Measurements from ENCODE around the gene SKP1.

The SKP1 gene

DNA sequence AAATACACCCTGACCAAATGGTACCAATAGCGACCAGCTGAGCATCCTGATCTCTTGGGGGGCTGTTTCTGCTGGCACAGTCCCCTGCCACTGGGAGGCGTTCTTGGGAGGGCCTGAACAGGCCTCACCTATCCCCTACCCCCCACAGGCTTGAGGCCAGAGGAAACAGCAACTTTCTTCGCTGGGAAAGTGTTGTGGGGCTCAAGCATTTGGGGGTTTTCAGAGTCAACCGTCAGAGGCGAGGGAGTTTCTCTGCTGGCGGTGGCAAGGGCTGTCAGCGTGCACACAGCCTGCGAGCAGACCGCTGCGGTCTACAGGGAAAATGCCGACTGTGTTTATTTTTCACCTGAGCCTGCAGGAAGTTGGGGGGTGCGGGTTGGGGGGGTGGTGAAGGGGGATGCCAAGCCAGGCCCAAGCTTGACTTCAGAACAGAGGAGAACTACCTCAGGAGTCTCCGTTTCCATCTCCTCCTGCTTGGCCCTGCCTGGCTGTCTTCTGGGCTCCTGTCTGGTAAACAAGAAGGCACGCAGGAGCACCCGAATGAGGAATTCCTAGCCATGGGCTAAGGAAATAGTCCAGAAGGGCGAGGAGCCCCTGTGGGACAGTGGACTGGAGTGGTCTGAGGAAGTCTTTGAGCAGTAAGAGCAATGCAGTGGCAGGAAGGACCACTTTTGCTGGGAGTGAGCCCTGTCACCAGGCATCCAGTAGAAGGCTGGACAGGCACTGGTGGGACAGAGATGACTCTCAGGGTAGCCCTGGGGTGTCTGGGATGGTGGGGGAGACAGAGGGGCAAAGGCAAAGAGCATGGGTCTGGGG lies 44.2 kb downstream of the SKP1 start:
- in situ Hi-C loops (cut with HindIII; ENCODE audit: low sequenced_read_pairs) = no loop called here
- TF ChIP-seq, protein P1, sequence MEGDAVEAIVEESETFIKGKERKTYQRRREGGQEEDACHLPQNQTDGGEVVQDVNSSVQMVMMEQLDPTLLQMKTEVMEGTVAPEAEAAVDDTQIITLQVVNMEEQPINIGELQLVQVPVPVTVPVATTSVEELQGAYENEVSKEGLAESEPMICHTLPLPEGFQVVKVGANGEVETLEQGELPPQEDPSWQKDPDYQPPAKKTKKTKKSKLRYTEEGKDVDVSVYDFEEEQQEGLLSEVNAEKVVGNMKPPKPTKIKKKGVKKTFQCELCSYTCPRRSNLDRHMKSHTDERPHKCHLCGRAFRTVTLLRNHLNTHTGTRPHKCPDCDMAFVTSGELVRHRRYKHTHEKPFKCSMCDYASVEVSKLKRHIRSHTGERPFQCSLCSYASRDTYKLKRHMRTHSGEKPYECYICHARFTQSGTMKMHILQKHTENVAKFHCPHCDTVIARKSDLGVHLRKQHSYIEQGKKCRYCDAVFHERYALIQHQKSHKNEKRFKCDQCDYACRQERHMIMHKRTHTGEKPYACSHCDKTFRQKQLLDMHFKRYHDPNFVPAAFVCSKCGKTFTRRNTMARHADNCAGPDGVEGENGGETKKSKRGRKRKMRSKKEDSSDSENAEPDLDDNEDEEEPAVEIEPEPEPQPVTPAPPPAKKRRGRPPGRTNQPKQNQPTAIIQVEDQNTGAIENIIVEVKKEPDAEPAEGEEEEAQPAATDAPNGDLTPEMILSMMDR (IDR thresholded peaks at IDR 0.05; ENCODE audit: low read depth, low read length, missing control alignments) = no peak
- no peak overlapping the region for H3K4me3 ChIP-seq (ENCODE audit: low read depth, low read length)
- DNase-seq (ENCODE audit: low read depth) = no peak

DNA sequence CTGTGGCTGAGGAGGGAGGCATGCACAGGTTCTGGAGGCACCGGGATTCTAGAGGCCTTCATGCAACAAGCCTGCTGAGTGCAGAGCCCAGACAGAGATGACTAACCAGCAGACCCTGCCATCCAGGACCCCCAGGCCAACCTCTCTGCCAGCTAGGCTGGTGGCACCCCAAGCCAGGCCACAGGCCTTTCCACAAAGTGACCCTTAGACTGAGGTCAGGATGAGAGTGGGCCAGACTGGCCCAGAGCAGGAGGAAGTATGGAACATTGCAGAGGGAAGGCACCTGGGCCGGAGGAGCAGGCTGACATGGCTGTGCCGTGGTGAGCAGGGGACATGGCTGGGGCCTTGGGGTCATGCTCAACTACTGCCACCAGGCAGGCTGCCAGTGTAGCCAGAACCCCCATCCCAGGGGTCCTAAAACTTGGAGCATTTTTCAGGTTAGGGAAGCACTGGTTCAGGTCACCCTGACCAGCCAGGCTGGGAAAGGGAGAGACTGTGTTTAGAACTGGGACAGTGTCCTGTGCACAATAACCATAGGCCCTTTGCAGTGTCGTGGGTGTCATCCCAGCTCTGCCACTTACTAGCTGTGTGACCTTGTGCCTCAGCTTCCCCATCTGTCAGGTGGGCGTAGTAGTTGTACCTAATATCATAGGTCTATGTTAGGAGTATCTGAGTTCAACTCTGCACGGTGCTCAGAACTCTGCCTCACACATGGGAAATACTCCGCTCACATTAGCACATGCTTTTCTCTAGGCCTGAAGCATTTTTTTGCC lies 45.0 kb downstream of the SKP1 start:
- TF ChIP-seq, protein P1 (IDR thresholded peaks at IDR 0.05; ENCODE audit: low read depth, low read length, missing control alignments) = no peak
- no peak overlapping the region for H3K4me3 ChIP-seq (ENCODE audit: low read depth, low read length)
- in situ Hi-C loops (cut with HindIII; ENCODE audit: low sequenced_read_pairs) = no loop called here
- DNase-seq (ENCODE audit: low read depth) = no peak

DNA sequence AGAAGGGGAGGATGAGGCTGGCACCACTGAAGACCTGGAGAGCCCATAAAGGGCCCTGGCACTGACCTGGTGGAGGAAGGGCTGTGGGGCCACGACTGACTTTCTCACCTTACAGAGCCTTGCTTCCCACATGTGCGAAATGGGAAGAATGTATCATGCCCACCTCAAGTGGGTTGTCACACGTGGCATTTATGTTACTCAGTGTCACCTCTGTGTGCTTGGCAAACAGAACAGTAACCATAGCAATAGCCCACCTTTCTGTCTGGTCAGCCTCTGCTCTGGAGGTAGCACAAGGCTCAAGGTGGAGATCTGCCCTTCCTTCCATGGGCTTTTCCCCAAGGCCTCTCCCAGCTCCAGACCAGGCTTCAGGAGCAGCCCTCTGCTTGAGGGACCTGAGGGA lies 45.6 kb downstream of the SKP1 start:
- in situ Hi-C loops (cut with HindIII; ENCODE audit: low sequenced_read_pairs) = no loop called here
- H3K4me3 ChIP-seq (ENCODE audit: low read depth, low read length) = no peak overlapping the region
- DNase-seq (ENCODE audit: low read depth) = no peak

DNA sequence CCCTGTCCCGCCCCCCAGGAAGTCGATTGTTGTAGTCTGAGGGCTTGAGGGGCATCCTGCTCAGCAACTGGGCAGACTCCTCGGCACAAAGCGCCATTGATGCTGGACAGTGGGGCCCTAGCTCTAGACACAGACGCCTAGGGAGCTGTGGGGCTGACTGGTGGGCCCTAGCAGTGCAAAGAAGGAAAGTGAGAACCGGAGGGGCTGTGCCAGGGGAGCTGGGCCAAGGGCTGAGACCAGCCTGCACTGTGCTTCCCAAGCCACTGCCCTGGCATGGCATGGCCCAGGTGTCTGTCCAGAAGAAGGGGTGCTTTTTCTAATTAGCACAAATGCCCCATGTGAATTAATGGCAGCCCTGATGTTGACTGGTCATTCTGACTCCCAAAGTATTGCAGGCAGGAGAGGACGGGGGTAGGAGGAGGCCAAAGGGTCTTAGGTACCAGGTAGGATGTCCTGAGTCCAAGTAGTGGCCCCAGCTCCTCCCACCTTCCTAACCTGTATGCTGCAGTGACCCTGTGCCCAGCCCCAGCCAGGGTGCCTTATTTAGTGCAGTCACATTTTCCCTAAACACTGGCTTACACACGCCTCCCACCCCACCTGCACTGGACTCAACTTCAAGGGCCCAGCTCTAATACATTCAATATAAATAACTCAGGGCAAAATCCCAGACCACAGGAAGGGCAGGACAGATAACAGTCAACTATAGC lies 46.4 kb downstream of the SKP1 start:
- DNase-seq (ENCODE audit: low read depth) = no peak
- in situ Hi-C loops (cut with HindIII; ENCODE audit: low sequenced_read_pairs) = no loop called here
- TF ChIP-seq, protein P1 (IDR thresholded peaks at IDR 0.05; ENCODE audit: low read depth, low read length, missing control alignments) = no peak
- no peak overlapping the region for H3K4me3 ChIP-seq (ENCODE audit: low read depth, low read length)

More for the DNA sequence above, 45.6 kb downstream of the SKP1 start:
- TF ChIP-seq, protein P1 (IDR thresholded peaks at IDR 0.05; ENCODE audit: low read depth, low read length, missing control alignments) = no peak

DNA sequence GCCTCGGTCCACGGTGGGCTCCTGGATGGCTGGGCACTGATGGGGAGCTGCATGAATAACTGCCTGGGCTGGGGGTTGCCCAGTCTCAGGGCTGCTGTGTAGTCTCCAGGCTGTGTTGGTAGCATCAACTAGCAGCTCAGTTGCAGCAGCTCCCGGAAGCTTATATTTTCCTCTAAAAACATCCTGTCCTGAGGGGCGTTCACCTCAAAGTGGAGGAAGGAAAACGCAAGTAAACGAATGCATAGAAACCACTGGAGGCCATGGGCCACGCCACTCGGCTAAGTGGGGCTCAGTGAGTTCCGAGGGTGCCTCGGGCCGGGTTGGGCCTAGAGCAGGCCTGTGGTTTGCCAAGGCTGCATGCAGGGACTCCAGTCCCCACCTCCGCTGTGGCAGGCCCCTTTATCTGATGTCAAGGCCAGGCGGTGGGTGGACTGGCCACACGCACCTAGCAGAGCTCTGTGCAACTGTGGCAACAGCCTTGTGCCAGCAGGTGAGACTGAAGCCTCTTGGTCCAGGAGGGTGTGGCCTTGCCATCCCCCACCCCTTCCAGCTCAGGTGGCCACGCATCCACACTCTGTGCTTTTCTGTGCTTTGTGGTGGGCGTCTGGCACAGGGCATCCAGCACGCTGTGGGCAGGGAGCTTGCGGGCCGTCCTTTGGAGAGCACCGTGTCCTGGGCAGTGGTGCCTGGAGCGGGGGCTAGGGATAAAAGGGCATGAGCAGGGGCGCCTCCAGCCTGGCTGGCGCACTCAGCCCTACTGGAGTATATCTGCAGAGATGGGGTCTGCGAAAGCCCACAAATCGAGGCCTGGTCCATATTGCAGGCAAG lies 47.1 kb downstream of the SKP1 start:
- in situ Hi-C loops (cut with HindIII; ENCODE audit: low sequenced_read_pairs) = loop anchor here (5.0 kb wide), 1 partner anchor 77 kb away; no protein-coding TSS in a partner anchor
- DNase-seq (ENCODE audit: low read depth) = no peak
- no peak overlapping the region for H3K4me3 ChIP-seq (ENCODE audit: low read depth, low read length)
- TF ChIP-seq, protein P1 (IDR thresholded peaks at IDR 0.05; ENCODE audit: low read depth, low read length, missing control alignments) = no peak

All from astrocyte of the cerebellum (primary cell).